AG04450 (cell line): ENCODE measurements around the gene UVRAG. TPM values are rescaled to one million over a fixed set of nuclear protein-coding genes. Genes with fewer than 3 reads are reported as not detected.

Experiments
- CTCF ChIA-PET: fragments of 300-600, 350-600 bp; formaldehyde crosslinking; extraction: SDS; loops from one replicate; lab custom pipeline; 2022; ENCODE audit warnings: antibody characterized with exemption, inconsistent platforms; lab: Charles Lee
- POLR2A ChIA-PET: fragments of 350-600 bp; formaldehyde crosslinking; extraction: SDS; loops from one replicate; lab custom pipeline; 2021; ENCODE audit warnings: antibody characterized with exemption, inconsistent platforms; lab: Yijun Ruan, JAX
- DNase-seq: peaks from one replicate; pipeline ENCODE4 v3.0.0-alpha.2; 2011; ENCODE audit warnings: low read depth, low spot score
- H3K27ac ChIP-seq: one replicate; pipeline ENCODE4 v1.5.1; 2012; ENCODE audit warnings: low read depth, low read length, control low read depth
- H3K27me3 ChIP-seq: one replicate; pipeline ENCODE4 v1.6.0; 2012; ENCODE audit warnings: low read length; ENCODE audit not compliant: control insufficient read depth, insufficient read depth
- H3K4me3 ChIP-seq: 2 replicates; pipeline ENCODE4 v1.5.1; 2011; ENCODE audit warnings: mild to moderate bottlenecking, low read depth, low read length, control low read depth
- H3K9me3 ChIP-seq: 2 replicates; pipeline ENCODE4 v1.5.1; 2012; ENCODE audit warnings: low read length; ENCODE audit not compliant: control insufficient read depth, insufficient read depth
- CTCF ChIP-seq: IDR thresholded peaks from 2 replicates; pipeline ENCODE4 v1.5.1; 2011; ENCODE audit warnings: low read depth, low read length, control low read depth, inconsistent platforms
- polyA plus RNA-seq: library from polyadenylated mRNA; depleted of rRNA; stranded (reverse); fragments of >200 nt; gene quantifications from 2 replicates; pipeline ENCODE4 v1.2.3, GENCODE V29; 2011

The UVRAG gene
- polyA plus RNA-seq, 1 experiment, result 11.6 TPM

GRCh38 chr11:76161261-76161961 lies 346.4 kb downstream of the UVRAG start:
- TF ChIP-seq CTCF, result no peak
- POLR2A ChIA-PET, result no interaction called here
- CTCF ChIA-PET, result interaction anchor here (1.1 to 1.5 kb wide), 2 partner anchors 9 kb away, joined by 6 to 7 read pairs; no protein-coding TSS in a partner anchor
- no peak for DNase-seq
- Histone ChIP-seq H3K27ac (no peak overlapping the region), H3K9me3 (no peaks in the 10 kb centered on the region; the same call in 1 of the 2 replicates), H3K27me3 (peaks cover 27% of the 10 kb centered on the region), H3K4me3 (no peak overlapping the region)

- Histone ChIP-seq H3K27ac (no peak overlapping the region), H3K4me3 (no peak overlapping the region), H3K27me3 (peaks cover 33% of the 10 kb centered on the region), H3K9me3 (no peaks in the 10 kb centered on the region; the same call in 1 of the 2 replicates)
- DNase-seq, result no peak
- no peak for TF ChIP-seq CTCF
- CTCF ChIA-PET, result interaction anchor here (1.0 to 1.1 kb wide), 2 partner anchors 10 to 11 kb away, joined by 3 to 7 read pairs; no protein-coding TSS in a partner anchor
- POLR2A ChIA-PET, result no interaction called here
These were observed 347.6 kb downstream of the UVRAG start for GRCh38 chr11:76162336-76163288.

DNA sequence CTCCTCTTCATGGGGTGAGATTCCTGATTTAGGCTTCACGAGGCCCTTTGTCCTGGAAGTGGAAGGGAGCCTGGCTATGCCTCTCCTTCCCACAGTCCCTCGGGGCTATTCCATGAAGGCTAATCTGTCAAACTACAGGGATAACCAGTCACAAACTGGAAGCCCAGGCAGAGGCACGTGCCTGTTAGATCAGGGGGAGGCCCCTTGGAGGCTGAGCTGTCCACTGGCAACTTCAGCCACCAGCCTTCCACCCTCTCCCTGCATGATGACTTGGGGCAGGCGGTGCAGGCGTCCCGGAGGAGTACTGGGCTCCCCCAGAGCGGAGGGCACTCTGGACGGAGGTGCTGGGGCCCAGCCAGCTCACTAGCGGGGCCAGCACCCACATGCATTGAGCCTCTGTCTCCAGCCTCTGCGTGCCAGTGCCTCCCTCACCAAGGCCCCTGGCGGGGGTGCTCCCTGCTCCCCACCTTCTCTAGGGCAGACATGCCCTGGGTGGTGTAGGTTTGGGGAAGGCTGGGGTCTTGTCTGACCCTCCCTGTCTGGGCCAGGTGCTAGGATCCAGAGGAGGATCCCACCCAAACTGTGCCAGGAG lies 348.4 kb downstream of the UVRAG start:
- TF ChIP-seq CTCF, result no peak
- Histone ChIP-seq H3K27me3 (peaks cover 27% of the 10 kb centered on the region), H3K9me3 (no peaks in the 10 kb centered on the region; the same call in 1 of the 2 replicates), H3K4me3 (no peak overlapping the region), H3K27ac (no peak overlapping the region)
- POLR2A ChIA-PET, result no interaction called here
- CTCF ChIA-PET, result interaction anchor here (1.0 kb wide), 1 partner anchor 12 kb away, joined by 3 read pairs; no protein-coding TSS in a partner anchor
- DNase-seq, result no peak

DNA sequence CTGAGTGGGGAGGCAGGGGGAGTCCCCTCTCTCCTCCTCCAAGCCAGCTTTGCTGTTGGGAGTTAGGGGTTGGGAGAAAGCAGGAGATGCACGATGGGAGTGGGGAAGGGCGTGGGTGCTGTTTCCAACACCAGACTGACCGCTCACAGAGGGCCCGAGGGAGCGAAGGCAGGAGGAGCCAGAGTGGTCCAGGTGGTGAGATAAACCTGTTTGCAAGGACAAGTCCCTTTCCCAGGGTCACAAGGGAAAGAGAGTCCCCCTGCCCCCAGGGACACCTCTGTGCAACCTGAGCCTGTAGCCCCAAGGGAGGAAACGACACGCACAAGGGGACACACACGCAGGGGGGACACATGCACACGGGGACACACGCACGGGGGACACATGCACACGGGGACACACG lies 349.1 kb downstream of the UVRAG start:
- ChIA-PET POLR2A (no interaction called here), CTCF (interaction anchor here (1.0 kb wide), 1 partner anchor 12 kb away, joined by 3 read pairs; no protein-coding TSS in a partner anchor)
- Histone ChIP-seq H3K9me3 (no peaks in the 10 kb centered on the region; the same call in 1 of the 2 replicates), H3K27ac (no peak overlapping the region), H3K4me3 (no peak overlapping the region), H3K27me3 (peaks cover 27% of the 10 kb centered on the region)
- no peak for TF ChIP-seq CTCF
- no peak for DNase-seq
